IPS-15b (cell line): ENCODE data around the gene FTO.

ENCODE experiments used
- H3K27me3 ChIP-seq: one replicate; pipeline ENCODE4 v1.6.1; 2013; ENCODE audit warnings: low read length; ENCODE audit not compliant: control insufficient read depth, insufficient read depth
- H3K36me3 ChIP-seq: one replicate; pipeline ENCODE4 v1.6.1; 2013; ENCODE audit warnings: low read length; ENCODE audit not compliant: control insufficient read depth, insufficient read depth
- H3K4me1 ChIP-seq: one replicate; pipeline ENCODE4 v1.6.1; 2013; ENCODE audit warnings: mild to moderate bottlenecking, low read length; ENCODE audit not compliant: control insufficient read depth, insufficient read depth
- H3K4me3 ChIP-seq: one replicate; pipeline ENCODE4 v1.5.1; 2013; ENCODE audit warnings: low read depth, low read length
- H3K9ac ChIP-seq: one replicate; pipeline ENCODE4 v1.6.1; 2013; ENCODE audit warnings: low read depth, mild to moderate bottlenecking, low read length
- H3K9me3 ChIP-seq: one replicate; pipeline ENCODE4 v1.6.1; 2013; ENCODE audit warnings: mild to moderate bottlenecking, low read length; ENCODE audit not compliant: control insufficient read depth, insufficient read depth

Gene FTO

DNA sequence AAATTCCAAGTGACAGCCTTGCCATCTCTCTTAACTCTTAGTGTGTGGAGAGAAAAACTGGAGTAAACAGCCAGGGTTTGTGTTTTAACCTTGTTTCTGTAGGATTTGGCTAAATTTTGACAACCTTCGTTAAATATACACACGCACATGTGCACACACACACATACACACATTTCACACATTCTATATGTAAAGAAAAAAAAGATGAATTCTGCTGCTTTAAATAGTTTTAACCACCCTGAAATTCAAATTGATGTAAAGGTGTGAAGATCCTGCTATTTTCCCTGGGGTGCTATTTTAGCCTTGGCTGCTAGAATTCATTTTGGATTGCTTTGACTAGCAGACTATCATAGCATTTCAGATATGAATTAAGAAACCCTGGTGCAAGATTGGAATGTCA lies 191.9 kb downstream of the FTO start:
- no peak overlapping the region for H3K4me3 ChIP-seq
- peaks cover 4% of the 10 kb centered on the region for H3K4me1 ChIP-seq
- no peaks in the 10 kb centered on the region for H3K9me3 ChIP-seq
- H3K9ac ChIP-seq: no peak overlapping the region
- no peaks in the 10 kb centered on the region for H3K27me3 ChIP-seq
- H3K36me3 ChIP-seq: no peaks in the 10 kb centered on the region

DNA sequence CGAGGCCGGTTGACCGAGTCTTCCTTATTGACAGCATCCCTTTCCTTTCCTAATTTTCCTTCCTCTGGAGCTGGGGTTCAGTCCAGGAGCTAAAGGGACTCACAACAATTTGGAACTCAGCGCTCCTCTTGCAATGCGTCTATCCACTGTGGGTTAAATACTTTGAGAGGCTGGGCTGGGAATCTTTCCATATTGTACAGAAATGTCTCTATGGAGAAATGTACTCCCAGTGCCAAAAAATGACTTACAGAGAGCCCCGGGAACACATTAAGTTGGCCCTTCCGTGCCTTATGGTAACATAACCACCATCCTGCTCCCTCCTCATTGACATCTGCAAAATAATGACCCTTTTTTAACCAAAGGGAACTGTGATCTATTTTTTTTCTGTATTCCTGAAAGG lies 192.8 kb downstream of the FTO start:
- Histone ChIP-seq H3K36me3 (no peaks in the 10 kb centered on the region), H3K9me3 (no peaks in the 10 kb centered on the region), H3K27me3 (no peaks in the 10 kb centered on the region), H3K9ac (no peak overlapping the region), H3K4me3 (no peak overlapping the region), H3K4me1 (peaks cover 4% of the 10 kb centered on the region)

DNA sequence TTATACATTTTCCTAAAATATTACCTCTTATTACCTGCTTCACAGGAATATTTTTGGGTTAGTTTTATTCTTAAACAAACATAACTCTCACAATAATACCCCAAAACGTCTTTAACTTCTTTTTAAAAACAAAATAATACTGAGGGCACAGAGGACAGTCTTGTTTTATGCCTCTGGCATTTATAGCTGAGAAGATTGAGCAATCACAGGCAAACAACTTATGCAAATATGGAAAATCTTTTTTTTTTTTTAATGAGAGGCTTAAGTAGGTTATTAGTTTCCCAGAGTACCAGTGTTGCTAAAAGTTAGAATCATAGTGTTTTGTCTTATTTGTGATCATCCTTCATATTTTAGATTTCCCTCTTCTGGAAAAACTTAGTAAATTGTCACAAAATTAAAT lies 195.0 kb downstream of the FTO start:
- no peaks in the 10 kb centered on the region for H3K27me3 ChIP-seq
- peaks cover under 1% of the 10 kb centered on the region for H3K4me1 ChIP-seq
- H3K4me3 ChIP-seq: no peak overlapping the region
- no peaks in the 10 kb centered on the region for H3K9me3 ChIP-seq
- H3K9ac ChIP-seq: no peak overlapping the region
- H3K36me3 ChIP-seq: no peaks in the 10 kb centered on the region

GRCh38 chr16:53899431-53899830 lies 195.5 kb downstream of the FTO start:
- no peaks in the 10 kb centered on the region for H3K4me1 ChIP-seq
- no peak overlapping the region for H3K4me3 ChIP-seq
- no peaks in the 10 kb centered on the region for H3K27me3 ChIP-seq
- H3K9me3 ChIP-seq: no peaks in the 10 kb centered on the region
- H3K9ac ChIP-seq: no peak overlapping the region
- no peaks in the 10 kb centered on the region for H3K36me3 ChIP-seq

- Histone ChIP-seq H3K36me3 (no peaks in the 10 kb centered on the region), H3K4me3 (no peak overlapping the region)
Measured at GRCh38 chr16:53900667-53901066, 196.7 kb downstream of the FTO start.

DNA sequence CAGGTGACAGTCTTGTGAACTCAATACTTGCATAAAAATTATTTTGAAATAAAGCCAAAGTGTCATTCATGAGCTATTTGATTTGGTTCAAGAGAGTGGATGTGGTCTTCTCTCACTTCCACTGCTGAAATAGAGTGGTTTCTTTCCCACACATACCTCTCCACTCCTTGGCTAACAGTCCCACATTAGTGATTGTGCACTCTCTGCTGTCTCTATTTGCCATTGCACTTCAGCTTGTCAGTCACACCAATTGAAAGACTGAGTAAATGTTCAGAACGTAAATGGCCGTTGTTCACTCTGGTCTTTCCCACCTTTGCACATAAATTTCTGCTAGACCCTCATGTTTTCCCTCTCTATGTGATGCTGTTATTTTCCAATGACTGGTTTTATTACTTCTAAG lies 197.5 kb downstream of the FTO start:
- H3K27me3 ChIP-seq: no peaks in the 10 kb centered on the region
- no peaks in the 10 kb centered on the region for H3K9me3 ChIP-seq
- H3K4me3 ChIP-seq: no peak overlapping the region
- H3K9ac ChIP-seq: no peak overlapping the region
- H3K4me1 ChIP-seq: no peaks in the 10 kb centered on the region
- H3K36me3 ChIP-seq: no peaks in the 10 kb centered on the region

More at GRCh38 chr16:53900667-53901066, 196.7 kb downstream of the FTO start:
- no peaks in the 10 kb centered on the region for H3K4me1 ChIP-seq
- no peak overlapping the region for H3K9ac ChIP-seq
- no peaks in the 10 kb centered on the region for H3K27me3 ChIP-seq
- H3K9me3 ChIP-seq: no peaks in the 10 kb centered on the region

DNA sequence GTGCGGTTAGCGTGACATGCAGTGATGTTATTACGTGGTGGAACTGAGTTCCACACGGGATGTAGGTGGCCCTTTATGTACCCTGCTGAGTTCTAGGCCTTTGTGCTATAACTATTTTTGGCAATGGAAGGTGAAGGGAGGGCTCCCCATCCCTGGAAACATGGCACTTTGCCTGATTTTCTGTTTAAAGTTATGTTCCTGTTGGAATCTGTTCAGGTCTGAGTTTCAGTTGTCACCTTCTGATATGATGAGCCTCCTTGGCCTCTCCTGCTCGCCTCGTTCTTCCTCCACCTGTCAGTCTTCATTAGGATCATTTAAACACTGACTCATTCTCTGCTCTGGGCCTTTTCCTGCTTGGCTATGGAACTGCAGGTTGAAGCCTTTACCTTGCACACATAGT lies 200.6 kb downstream of the FTO start:
- no peaks in the 10 kb centered on the region for H3K4me1 ChIP-seq
- no peak overlapping the region for H3K4me3 ChIP-seq
- H3K9ac ChIP-seq: no peak overlapping the region

DNA sequence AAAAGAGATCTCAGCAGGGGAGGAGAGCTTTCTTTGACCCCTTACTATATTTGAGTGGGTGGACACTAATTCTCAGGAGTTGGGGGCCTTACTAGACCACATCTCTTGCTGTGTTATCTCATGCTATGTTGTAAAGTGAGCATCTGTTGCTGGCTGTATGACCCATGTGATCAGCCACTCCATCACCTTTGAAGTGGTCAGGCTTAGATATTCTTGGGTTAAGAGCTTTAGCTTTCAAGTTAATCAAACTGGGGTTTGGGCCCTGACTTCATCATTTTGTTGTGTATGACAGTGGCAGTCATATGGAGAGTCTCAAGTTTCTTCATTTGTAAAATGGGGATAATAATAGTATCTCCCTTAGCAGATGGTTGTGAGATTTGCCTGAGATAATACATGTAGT lies 201.1 kb downstream of the FTO start:
- H3K4me3 ChIP-seq: no peak overlapping the region
- no peak overlapping the region for H3K9ac ChIP-seq
- H3K36me3 ChIP-seq: no peaks in the 10 kb centered on the region
- H3K9me3 ChIP-seq: no peaks in the 10 kb centered on the region
- H3K27me3 ChIP-seq: no peaks in the 10 kb centered on the region
- H3K4me1 ChIP-seq: no peaks in the 10 kb centered on the region

More for the DNA sequence above, 200.6 kb downstream of the FTO start:
- Histone ChIP-seq H3K9me3 (no peaks in the 10 kb centered on the region), H3K27me3 (no peaks in the 10 kb centered on the region), H3K36me3 (no peaks in the 10 kb centered on the region)

DNA sequence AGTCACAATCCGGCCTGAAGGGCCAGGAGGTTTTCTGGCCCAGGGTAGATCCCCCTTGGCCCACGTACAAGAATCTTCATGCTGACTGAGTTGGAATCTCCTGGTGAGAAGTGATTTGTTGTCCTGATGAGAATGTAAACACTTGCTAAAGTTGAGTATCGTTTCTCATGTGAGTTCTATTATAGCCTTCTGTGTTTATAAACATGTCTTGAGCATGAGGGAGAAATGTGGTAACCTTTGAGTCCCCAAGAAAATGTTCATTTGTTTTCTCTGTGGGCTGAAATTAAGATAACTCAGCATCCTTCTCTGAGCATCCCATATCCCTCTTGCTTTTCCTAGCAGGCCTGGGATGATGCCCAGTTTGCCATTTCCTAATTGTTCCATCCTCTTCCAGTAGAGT lies 204.8 kb downstream of the FTO start:
- Histone ChIP-seq H3K36me3 (no peaks in the 10 kb centered on the region), H3K9ac (no peak overlapping the region), H3K27me3 (no peaks in the 10 kb centered on the region), H3K9me3 (no peaks in the 10 kb centered on the region), H3K4me3 (no peak overlapping the region), H3K4me1 (no peaks in the 10 kb centered on the region)

GRCh38 chr16:53910990-53911389 lies 207.0 kb downstream of the FTO start:
- no peaks in the 10 kb centered on the region for H3K27me3 ChIP-seq
- no peaks in the 10 kb centered on the region for H3K36me3 ChIP-seq
- H3K9ac ChIP-seq: no peak overlapping the region
- H3K9me3 ChIP-seq: no peaks in the 10 kb centered on the region
- no peak overlapping the region for H3K4me3 ChIP-seq
- no peaks in the 10 kb centered on the region for H3K4me1 ChIP-seq

GRCh38 chr16:53911513-53911912 lies 207.6 kb downstream of the FTO start:
- no peaks in the 10 kb centered on the region for H3K9me3 ChIP-seq
- H3K4me3 ChIP-seq: no peak overlapping the region
- H3K27me3 ChIP-seq: no peaks in the 10 kb centered on the region
- no peak overlapping the region for H3K9ac ChIP-seq
- H3K36me3 ChIP-seq: no peaks in the 10 kb centered on the region
- no peaks in the 10 kb centered on the region for H3K4me1 ChIP-seq

DNA sequence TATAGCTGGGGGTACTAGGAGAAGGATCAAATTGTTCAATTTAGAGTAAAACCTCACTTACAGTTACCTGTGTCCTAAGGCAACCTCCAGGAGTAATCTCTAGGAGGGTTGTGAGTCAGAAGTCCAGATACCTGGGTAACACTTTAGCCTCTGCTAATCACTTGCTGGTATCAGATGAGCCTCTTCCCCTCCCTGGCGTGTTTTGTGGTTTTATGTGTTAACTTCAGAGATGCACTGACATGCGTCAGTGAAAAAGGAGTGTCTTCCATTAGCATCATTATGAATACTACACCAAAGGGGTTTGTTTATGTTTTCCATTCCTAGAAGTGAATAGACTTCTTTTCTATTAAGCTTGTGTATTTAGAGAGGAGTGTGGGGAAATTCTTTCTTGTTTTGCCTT lies 208.2 kb downstream of the FTO start:
- no peak overlapping the region for H3K4me3 ChIP-seq
- H3K9ac ChIP-seq: no peak overlapping the region
- H3K27me3 ChIP-seq: no peaks in the 10 kb centered on the region
- no peaks in the 10 kb centered on the region for H3K4me1 ChIP-seq
- no peaks in the 10 kb centered on the region for H3K9me3 ChIP-seq
- H3K36me3 ChIP-seq: no peaks in the 10 kb centered on the region
